22Rv1 (cell line): Measurements from ENCODE around the gene TLCD1.

Experiments
- CTCF ChIP-seq: fragments of 450-650 bp; IDR thresholded peaks from 2 replicates; pipeline ENCODE4 v1.5.1; 2017; ENCODE audit warnings: mild to moderate bottlenecking
- ZFX ChIP-seq: fragments of 450-650 bp; IDR thresholded peaks from 2 replicates; pipeline ENCODE4 v1.6.1; 2017; ENCODE audit warnings: antibody characterized with exemption, borderline replicate concordance

- TF ChIP-seq CTCF: peak; percentile 40; the same call in 1 of the 2 replicates
- no peak for TF ChIP-seq ZFX
Measured at GRCh38 chr17:28743243-28744103, 17.4 kb upstream of the TLCD1 start, which contains the start of gene TRAF4.
